Activated T-helper 9 cell treated with anti-CD3 and anti-CD28 coated beads, Interleukin-2, amount 50 U/mL, for 16 hours (primary cell): ENCODE measurements around the gene MMP10.

Experiments
- DNase-seq: peaks from one replicate; pipeline ENCODE4 v3.0.0-alpha.2; 2020; ENCODE audit warnings: low read depth

The MMP10 gene

DNA sequence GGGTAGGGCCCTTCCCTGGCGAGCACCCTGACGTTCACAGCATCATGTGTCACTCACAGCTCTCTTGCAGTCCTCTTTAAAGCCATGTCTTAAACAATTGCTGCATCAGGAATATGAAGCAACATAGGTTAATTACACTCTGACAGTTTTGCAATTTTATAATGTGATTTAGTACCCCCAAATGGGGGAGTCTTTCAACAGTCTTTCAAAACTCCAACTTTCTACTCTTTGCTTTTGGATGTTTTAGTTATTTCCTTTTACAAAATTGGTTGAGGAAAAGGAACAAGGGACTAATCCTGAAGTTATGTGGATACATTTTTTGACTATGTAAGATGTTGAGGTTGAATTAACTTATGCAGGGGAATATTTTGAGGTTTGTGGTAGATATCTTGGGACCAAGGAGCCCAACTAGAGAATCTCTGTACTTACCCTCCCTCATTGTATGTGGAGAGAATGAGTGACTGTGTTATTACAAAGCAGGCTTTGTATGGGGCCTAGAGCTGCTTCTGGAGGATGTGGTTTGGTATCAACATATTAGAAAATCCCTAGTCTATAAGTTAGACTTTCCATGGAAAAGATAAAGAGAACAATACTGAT is 55.4 kb downstream of the MMP10 start, which contains the start of gene MMP8:
Gene MMP8 (minus strand): TSS at position 51 of the 597 bp plus-strand sequence. CDS start 99 bp downstream, outside the sequence.
- no peak for DNase-seq

DNA sequence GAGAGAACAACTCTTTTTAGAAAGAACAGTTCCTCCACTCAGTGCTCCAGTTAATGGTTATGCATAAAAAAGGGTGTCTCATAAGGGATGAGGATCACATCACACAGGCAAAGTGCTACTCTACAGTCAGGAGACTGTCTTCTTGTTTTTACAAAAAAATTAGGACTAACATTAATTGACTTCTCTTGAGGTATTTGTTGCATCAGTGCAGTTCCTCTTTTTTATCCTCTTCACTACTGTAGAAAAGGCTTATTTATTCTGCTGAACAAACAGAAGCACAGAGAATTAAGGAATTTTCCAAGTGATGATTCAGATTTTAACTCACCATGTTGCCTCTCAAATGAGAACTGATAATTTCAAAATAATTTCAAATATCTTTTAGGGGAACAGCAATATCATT is 57.6 kb downstream of the MMP10 start:
- DNase-seq: no peak
